B cell (primary cell): ENCODE measurements around the gene GPX2.

Experiments used
- CTCF ChIP-seq: fragments of 200-600 bp; IDR thresholded peaks from one replicate; pipeline ENCODE4 v1.8.0; 2022; ENCODE audit warnings: antibody characterized with exemption, mild to moderate bottlenecking
- EZH2 ChIP-seq: IDR thresholded peaks from 2 replicates; pipeline ENCODE4 v1.6.1; 2012; ENCODE audit warnings: borderline replicate concordance, low read depth, mild to moderate bottlenecking, moderate library complexity, low read length; ENCODE audit not compliant: insufficient read depth, poor library complexity, severe bottlenecking

- TF ChIP-seq CTCF: no peak
- TF ChIP-seq EZH2: no peak
These were observed 22.1 kb downstream of the GPX2 start for GRCh38 chr14:64920465-64920864.
